ENCODE data around the gene TRIM36. TPM values are rescaled to one million over a fixed set of nuclear protein-coding genes. Genes with fewer than 3 reads are reported as not detected.

TRIM36 gene
- total RNA-seq, 2 donors from 2014 or later: 26.3 to 26.9 TPM

DNA sequence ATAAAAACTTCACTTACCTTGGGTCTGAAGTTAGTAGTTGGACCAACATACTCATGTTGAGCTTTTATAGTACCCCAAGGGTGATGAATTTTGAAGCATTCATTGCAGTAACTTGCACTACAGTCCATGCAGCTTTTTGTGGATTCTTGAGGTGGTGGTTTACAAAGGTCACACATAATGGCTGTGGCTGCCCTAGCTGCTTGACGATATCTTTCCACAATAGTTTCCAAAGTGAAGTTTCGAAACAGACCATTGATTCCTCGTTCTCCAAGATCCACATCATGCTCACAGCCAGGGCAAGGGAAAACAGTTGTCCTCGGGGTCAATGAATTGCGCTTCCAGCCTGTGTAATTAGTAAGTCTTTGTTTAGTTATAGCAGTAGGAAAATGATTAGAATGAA, 22.7 kb downstream of the TRIM36 start:
- H3K4me3 ChIP-seq: no peak overlapping the region
- DNase-seq: no peak
- no peak overlapping the region for H3K9ac ChIP-seq (ENCODE audit: low read depth in 2 of 2, low read length in 2 of 2)
- H3K9me3 ChIP-seq: no peaks in the 10 kb centered on the region
- H3K27me3 ChIP-seq: no peaks in the 10 kb centered on the region
- H3K27ac ChIP-seq: no peak overlapping the region
- TF ChIP-seq, protein P1, sequence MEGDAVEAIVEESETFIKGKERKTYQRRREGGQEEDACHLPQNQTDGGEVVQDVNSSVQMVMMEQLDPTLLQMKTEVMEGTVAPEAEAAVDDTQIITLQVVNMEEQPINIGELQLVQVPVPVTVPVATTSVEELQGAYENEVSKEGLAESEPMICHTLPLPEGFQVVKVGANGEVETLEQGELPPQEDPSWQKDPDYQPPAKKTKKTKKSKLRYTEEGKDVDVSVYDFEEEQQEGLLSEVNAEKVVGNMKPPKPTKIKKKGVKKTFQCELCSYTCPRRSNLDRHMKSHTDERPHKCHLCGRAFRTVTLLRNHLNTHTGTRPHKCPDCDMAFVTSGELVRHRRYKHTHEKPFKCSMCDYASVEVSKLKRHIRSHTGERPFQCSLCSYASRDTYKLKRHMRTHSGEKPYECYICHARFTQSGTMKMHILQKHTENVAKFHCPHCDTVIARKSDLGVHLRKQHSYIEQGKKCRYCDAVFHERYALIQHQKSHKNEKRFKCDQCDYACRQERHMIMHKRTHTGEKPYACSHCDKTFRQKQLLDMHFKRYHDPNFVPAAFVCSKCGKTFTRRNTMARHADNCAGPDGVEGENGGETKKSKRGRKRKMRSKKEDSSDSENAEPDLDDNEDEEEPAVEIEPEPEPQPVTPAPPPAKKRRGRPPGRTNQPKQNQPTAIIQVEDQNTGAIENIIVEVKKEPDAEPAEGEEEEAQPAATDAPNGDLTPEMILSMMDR (IDR thresholded peaks at IDR 0.05): no peak
- H3K36me3 ChIP-seq: no peaks in the 10 kb centered on the region
- H3K4me1 ChIP-seq: no peaks in the 10 kb centered on the region
- intact Hi-C loops (cut with DNase I): no loop called here

DNA sequence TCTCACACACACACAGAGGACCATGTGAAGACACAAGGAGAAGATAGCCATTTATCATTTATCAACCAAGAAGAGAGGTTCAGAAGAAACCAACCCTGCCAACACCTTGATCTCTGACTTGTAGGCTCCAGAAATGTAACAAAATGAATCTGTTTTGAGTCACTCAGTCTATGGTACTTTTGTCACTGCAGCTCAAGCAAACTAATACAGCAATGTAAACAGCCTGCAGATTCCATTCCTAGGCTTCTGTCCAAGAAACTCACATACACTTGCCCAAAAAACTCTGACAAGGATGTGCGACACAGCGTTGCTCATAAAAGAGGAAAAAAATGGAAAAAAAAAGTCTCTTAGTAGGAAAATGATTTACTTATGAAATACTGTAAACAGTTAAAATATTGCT, 33.4 kb downstream of the TRIM36 start:
- H3K27me3 ChIP-seq: no peaks in the 10 kb centered on the region
- DNase-seq: no peak
- intact Hi-C loops (cut with DNase I): no loop called here
- no peak overlapping the region for H3K9ac ChIP-seq (ENCODE audit: low read depth in 2 of 2, low read length in 2 of 2)
- no peak overlapping the region for H3K4me3 ChIP-seq
- H3K9me3 ChIP-seq: no peaks in the 10 kb centered on the region
- no peaks in the 10 kb centered on the region for H3K36me3 ChIP-seq
- no peaks in the 10 kb centered on the region for H3K4me1 ChIP-seq
- TF ChIP-seq, protein P1 (IDR thresholded peaks at IDR 0.05): no peak
- no peak overlapping the region for H3K27ac ChIP-seq

DNA sequence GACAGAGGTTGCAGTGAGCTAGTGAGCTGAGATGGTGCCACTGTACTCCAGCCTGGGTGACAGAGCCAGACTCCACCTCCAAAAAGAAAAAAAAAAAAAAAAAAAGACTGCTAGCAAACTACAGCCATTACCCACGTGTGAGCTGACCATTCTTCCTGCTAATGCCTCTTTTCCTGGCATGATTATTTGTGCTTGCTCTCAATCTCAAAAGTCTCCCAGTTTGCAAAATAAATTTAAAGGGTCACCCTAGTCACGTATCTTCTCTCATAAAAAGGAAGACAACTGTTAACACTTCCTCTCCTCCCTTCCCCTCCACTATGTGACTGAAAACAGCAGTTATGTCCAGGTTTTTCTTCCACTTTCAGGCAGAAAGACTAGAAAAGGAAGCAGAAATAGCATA, 37.2 kb downstream of the TRIM36 start:
- H3K4me3 ChIP-seq: no peak overlapping the region
- intact Hi-C loops (cut with DNase I): no loop called here
- H3K4me1 ChIP-seq: no peaks in the 10 kb centered on the region
- no peak for DNase-seq
- no peaks in the 10 kb centered on the region for H3K27me3 ChIP-seq
- H3K36me3 ChIP-seq: no peaks in the 10 kb centered on the region
- H3K9me3 ChIP-seq: no peaks in the 10 kb centered on the region
- H3K9ac ChIP-seq (ENCODE audit: low read depth in 2 of 2, low read length in 2 of 2): no peak overlapping the region
- no peak overlapping the region for H3K27ac ChIP-seq
- TF ChIP-seq, protein P1 (IDR thresholded peaks at IDR 0.05): no peak

DNA sequence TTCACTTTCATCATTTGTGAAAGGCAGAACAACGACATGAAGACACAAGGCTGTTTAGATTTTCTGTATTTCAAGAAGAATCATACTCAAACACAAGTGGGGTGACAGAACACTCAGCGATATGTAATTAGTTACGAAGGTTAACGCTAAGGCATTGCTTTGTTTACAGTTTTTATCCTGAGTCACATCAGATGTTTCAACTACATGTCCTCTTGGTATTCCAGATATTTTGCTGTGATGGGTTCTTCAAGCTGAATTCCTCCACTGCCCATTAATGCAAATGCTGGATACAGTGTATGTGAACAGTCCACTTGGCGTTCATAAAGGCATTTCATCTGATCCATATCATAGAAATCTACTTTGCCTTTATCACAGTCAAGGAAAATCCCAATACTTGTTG, 43.4 kb downstream of the TRIM36 start:
- TF ChIP-seq, protein P1 (IDR thresholded peaks at IDR 0.05): no peak
- Histone ChIP-seq H3K9me3 (no peaks in the 10 kb centered on the region), H3K4me1 (no peaks in the 10 kb centered on the region), H3K4me3 (no peak overlapping the region), H3K27ac (no peak overlapping the region), H3K27me3 (no peaks in the 10 kb centered on the region), H3K36me3 (no peaks in the 10 kb centered on the region), H3K9ac (ENCODE audit: low read depth in 2 of 2, low read length in 2 of 2) (no peak overlapping the region)
- DNase-seq: no peak
- intact Hi-C loops (cut with DNase I): no loop called here

DNA sequence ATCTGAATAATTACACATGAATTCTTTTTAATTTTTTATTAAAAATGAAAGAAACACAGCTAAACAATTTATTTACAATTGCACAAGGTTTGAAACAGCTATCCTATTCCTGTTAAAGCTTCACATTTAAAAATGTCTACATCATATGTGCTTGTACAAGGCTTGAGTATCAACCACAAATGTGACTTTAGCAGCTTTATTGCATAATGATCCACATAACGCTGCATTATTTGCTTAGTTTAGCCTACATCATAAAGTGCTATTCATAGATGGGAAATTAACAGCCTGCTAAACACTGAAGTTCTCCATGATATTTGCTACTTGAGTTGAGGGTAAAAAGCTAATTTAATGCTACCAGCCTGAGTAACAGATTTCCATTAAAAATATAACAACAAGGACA, 45.0 kb downstream of the TRIM36 start:
- no peaks in the 10 kb centered on the region for H3K36me3 ChIP-seq
- no peak overlapping the region for H3K9ac ChIP-seq (ENCODE audit: low read depth in 2 of 2, low read length in 2 of 2)
- no peaks in the 10 kb centered on the region for H3K4me1 ChIP-seq
- no peaks in the 10 kb centered on the region for H3K9me3 ChIP-seq
- no peak overlapping the region for H3K4me3 ChIP-seq
- intact Hi-C loops (cut with DNase I): no loop called here
- H3K27me3 ChIP-seq: no peaks in the 10 kb centered on the region
- DNase-seq: no peak
- H3K27ac ChIP-seq: no peak overlapping the region
- TF ChIP-seq, protein P1 (IDR thresholded peaks at IDR 0.05): no peak

DNA sequence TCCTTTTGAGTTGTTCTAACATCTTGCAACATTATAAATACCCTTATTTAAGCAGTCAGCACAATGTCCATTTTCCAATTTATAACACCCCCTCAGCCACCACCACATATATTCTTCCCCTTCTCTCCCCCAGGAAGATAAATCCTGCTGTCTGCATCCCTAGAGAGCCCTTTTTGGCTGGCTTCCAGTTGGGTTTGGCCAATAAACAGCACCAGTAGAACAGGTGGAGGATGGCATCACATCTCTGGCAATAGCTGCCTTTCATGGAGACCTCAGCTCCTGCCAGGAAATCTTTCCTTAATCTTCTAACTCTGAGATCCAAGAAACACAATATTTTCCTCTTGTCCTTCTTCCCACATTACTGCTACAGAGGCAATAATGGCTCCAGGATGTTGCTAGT, 53.7 kb downstream of the TRIM36 start:
- Histone ChIP-seq H3K27ac (no peak overlapping the region), H3K27me3 (no peaks in the 10 kb centered on the region), H3K9me3 (no peaks in the 10 kb centered on the region), H3K4me1 (no peaks in the 10 kb centered on the region), H3K36me3 (no peaks in the 10 kb centered on the region), H3K9ac (ENCODE audit: low read depth in 2 of 2, low read length in 2 of 2) (no peak overlapping the region), H3K4me3 (no peak overlapping the region)
- DNase-seq: no peak
- intact Hi-C loops (cut with DNase I): no loop called here
- TF ChIP-seq, protein P1 (IDR thresholded peaks at IDR 0.05): no peak

All from colonic mucosa (tissue), 4 donors.